Activated CD4-positive, CD25-positive, alpha-beta regulatory T cell (primary cell): Measurements from ENCODE around the gene SMU1.

Source experiments
- DNase-seq, 4 experiments: peaks; one replicate each; lab custom pipeline; 2025; lab: John Stamatoyannopoulos, UW

The SMU1 gene

DNA sequence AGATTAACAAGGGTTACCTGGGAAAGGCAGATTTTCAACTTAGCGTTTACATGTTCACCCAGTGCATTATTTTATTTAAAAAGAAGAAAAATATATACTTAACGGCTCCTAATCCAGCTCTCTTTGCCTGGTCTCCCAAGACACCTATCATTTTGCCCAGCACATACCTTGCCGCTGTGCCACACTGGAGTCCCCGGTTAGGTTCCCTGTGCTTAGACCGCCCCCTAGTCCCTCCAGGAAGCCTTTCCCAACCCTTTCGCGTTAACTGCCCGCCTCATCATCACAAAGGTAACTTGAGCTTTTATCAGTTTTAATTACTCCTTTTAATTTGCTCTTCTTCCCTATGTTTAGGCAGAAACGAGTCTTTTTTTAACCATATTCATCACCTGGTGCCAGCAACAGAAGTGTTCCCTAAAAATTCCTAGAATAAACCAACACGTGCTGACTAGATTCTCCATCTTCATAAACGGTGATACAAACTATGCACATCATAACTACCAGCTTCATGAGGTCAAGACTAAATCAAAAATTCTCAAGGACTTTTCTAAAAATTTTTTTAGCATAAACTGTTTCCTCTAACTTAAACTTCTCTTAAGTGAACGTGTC, 31.7 kb downstream of the SMU1 start:
- no peak for DNase-seq

GRCh38 chr9:33044162-33044673, 32.3 kb downstream of the SMU1 start:
- DNase-seq = peak in 3 of 4 experiments; percentile 6 to 22 (median 8)

GRCh38 chr9:33043671-33044070, 32.8 kb downstream of the SMU1 start:
- no peak for DNase-seq

DNA sequence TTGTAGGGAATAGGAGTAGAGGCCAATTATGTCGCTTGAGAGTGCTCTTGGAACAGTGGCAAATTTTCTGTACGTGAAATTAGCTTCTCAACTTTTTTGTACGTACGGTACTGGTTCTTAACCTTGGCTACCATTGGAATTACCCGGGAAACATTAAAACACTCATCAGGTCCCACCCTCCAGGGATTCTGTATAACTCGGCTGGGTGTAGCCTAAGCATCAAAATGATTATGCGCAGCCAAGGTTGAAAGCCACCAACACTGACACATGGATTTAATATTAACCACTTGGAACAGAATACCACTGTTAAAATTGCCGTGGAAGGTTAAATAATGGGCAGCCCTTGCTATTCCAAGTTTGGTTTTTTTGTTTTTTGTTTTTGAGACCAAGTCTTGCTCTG, 34.0 kb downstream of the SMU1 start:
- no peak for DNase-seq

DNA sequence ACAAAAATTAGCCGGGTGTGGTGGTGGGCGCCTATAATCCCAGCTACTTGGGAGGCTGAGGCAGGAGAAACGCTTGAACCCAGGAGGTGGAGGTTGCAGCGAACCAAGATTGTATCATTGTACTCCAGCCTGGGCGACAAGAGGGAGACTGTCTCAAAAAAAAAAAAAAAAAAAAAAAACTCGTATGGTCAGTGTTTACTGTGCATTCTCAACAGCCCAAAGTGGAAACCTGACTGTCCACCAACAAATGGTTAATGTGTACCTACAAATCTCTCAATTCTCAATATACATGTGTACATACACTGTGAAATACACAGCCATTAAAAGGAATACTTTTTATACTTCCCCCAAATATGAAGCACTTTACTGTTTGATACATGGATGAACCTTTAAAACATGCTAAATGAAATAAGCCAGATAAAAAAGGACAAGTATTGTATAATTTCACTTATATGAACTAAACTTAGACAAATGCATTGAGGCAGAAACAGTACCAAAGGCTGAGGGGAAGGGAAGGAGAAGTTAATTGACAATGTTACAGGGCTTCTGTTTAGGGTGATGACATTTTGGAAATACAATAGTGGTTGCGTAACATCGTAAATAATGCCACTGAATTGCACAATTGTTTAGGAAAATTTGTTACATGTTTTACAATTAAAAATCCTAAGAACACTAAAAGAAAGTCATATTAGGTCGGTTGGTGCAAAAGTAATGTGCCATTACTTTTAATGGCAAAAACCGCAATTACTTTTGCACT, 34.9 kb downstream of the SMU1 start:
- no peak for DNase-seq

- no peak for DNase-seq
Measured at GRCh38 chr9:33040792-33041431, 35.6 kb downstream of the SMU1 start.

GRCh38 chr9:33032865-33033264, 43.6 kb downstream of the SMU1 start:
- no peak for DNase-seq

DNA sequence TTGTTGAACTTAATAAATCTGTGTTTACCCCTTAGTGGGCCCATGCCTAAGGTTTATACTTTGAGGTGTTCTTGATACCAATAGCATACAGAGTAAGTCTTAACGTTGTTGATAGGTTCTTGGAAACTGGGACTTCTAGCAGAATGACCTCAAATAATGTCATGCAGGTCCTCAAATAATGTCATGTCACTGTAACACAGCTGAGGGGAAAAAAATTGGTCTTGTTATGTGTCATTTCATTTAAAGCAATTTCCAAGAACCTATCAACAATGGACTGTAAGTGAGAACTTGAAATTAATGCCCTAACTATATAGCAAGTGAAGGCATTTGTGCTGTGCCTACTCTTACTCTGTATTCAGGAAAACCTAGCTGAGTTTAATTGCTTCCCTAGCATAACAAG, 44.2 kb downstream of the SMU1 start:
- DNase-seq = no peak

DNA sequence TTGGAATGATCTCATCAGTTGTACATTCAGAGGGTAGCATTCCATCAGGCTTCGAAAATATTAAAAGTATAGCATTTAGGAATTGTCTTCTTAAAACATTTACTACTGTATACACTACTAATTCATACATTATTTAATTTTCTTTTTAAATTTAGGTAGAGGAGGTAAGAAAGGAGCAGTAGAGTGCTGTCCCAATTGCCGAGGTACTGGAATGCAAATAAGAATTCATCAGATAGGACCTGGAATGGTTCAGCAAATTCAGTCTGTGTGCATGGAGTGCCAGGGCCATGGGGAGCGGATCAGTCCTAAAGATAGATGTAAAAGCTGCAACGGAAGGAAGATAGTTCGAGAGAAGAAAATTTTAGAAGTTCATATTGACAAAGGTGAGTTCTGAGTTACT, 46.2 kb downstream of the SMU1 start:
- no peak for DNase-seq

DNA sequence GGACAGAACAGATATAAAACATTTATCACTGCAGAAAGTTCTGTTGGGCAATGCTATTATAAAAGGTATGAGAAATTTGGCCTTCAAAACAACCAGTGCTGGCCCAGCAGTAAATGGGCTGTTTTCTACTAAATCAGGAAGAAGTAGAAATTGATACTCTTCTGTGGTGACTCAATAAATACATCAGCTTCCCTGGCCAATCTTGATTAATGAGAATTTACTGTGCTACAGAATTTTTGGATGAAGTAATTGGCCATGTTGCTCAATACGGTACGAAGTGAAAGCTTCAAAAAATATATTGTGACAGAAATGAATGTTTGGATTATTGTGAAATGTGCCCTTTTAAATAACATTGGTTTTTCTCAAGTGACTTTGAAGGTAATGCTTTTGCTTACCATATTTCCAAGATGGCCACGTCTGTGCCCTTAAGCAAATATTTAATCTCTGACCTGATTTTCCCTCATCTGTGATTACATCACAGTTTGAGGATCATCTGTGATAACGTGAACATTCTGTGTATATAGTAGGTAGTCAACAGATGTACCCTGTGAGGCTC, 47.2 kb downstream of the SMU1 start:
- no peak for DNase-seq

DNA sequence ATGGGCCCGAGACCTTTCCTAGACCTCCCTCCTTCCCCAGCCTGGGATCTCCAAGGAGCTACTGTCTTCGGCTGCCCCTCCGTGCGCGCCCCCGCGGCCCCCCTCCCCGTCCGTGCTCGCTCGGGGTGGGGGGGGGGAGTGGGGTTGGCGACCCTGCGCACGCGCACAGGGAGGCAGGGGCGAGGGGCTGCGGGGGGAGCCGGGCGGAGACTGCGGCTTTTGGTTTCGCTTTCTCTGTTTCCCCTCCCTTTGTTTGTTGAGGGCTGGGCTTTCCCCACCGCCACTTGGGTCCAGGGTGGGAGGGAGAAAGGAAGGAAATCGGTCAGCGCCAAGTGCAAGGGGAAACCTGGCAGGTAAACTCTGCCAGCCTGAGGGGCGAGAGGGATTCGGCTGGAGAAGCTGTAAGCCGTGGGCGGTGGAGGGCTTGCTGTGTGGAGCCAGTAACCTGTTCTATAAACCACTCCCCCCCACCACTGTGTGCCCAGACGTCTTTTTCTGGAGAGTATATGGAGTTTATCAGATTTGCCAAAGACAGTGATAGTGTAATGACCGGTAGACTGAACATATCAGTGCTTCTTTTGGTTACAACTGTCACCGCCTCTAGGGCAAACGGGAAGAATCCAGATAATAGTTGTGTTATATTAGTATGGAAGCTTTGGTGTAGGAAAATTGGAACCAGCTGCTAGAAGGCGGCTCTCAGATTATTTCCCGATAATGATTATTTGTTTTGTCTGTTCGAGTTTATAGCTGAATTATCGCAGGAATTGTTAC, 50.7 kb downstream of the SMU1 start:
- peak; percentile 41 to 60 (median 58) for DNase-seq

GRCh38 chr9:33024966-33025571, 51.4 kb downstream of the SMU1 start, which contains the start of gene DNAJA1:
Gene DNAJA1 (plus strand): TSS chr9:33025273. CDS start chr9:33026485, 1,212 bp downstream.
- peak; percentile 90 to 93 (median 92) for DNase-seq

- no peak for DNase-seq
Measured at GRCh38 chr9:33024126-33024965, 52.1 kb downstream of the SMU1 start.

GRCh38 chr9:33023661-33024060, 52.8 kb downstream of the SMU1 start:
- no peak for DNase-seq

DNA sequence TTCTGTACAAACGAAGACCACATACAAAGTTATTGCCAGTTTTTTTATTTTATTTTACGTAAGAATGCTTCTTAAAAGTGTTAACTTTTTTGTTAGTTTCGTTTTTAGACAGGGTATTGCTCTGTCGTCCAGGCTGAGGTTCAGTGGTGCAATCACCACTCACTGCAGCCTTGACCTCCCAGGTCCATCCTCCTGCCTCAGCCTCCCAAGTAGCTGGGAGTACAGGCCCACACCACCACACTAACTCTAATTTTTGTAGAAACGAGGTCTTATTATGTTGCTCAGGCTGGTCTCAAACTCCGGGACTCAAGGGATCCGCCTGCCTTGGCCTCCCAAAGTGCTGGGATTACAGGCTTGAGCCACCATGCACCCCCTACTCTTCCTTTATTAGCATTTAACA, 53.7 kb downstream of the SMU1 start:
- no peak for DNase-seq

- DNase-seq = no peak
Measured at GRCh38 chr9:33022303-33022702, 54.2 kb downstream of the SMU1 start.

GRCh38 chr9:33019797-33020196, 56.7 kb downstream of the SMU1 start:
- DNase-seq = no peak

DNA sequence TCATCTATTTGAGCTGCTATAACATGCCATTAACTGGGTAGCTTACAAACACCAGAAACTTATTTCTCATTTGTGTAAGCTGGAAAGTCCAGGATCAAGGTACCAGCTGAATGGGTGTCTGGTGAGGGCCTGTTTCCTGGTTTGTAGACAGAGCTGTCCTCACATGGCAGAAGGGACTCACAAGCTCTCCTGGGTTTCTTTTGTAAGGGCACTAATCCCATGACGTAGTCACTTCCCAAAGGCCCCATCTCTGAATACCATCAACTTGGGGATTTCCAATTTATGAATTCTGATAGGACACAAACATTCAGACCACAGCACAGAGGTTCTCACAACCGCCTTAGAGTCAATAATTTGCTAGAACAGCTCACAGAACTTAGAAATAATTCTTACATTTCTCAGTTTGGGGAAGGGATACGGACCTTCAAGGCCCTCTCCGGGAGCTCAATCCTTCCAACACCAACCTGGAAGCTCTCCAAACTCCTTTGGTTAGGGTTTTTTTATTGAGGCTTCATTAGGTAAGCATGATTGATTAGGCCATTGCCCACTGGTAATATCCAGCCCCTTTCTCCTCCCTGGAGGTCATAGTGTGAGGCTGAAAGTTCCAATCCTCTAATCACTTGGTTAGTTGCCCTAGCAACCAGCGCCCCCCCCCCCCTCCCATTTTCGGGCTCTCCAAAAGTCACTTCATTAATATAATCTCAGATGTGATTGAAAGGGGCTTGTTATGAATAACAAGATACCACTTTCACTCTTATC, 59.0 kb downstream of the SMU1 start:
- no peak for DNase-seq

DNA sequence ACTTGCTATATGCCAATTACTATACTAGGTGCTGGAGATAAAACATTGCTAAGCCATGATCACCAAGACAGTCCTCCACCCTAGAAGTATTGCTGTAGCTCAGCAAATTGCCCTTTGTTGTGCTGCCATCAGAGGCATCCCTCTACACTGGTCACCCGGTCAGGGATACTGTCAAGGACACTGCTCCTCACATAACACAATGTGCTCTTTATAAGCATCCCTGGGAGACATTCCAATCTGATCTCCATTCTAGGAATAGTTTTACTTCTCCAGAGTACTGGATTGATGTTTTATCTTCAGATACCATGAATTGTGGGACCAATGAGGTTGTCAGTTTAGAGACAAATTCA, 61.8 kb downstream of the SMU1 start:
- DNase-seq = no peak
